D721Med (cell line): ENCODE data around the gene ANP32B.
"Not testable (repeated sequence)": the region's sequence is repeated elsewhere in the genome, so short reads cannot be mapped to it uniquely, and the experiment has no call there.

Source experiments
- DNase-seq: peaks from one replicate; pipeline ENCODE4 v3.0.0; 2011; ENCODE audit warnings: low spot score; ENCODE audit not compliant: insufficient read length
- FAIRE-seq: peaks from 2 replicates; lab custom pipeline; 2011; peaks lifted over from hg19 to GRCh38; lab: Jason Lieb, UNC
- CTCF ChIP-seq: IDR thresholded peaks from 2 replicates; pipeline ENCODE4 v1.5.1; 2012; ENCODE audit warnings: mild to moderate bottlenecking, control low read depth; ENCODE audit not compliant: insufficient read depth; ENCODE audit errors: missing control alignments

Gene ANP32B

GRCh38 chr9:97992219-97992618, 9.1 kb downstream of the ANP32B start:
- FAIRE-seq (no peak), DNase-seq (no peak)
- no peak for TF ChIP-seq CTCF

GRCh38 chr9:97993000-97993399, 9.9 kb downstream of the ANP32B start:
- FAIRE-seq (no peak), DNase-seq (no peak)
- TF ChIP-seq CTCF, result no peak

GRCh38 chr9:97994703-97995102, 11.6 kb downstream of the ANP32B start:
- no peak for TF ChIP-seq CTCF
- FAIRE-seq (no peak), DNase-seq (no peak)

- FAIRE-seq, DNase-seq: not testable (repeated sequence)
These were observed 13.5 kb downstream of the ANP32B start for GRCh38 chr9:97996676-97997075.

GRCh38 chr9:97997330-97998276, 14.5 kb downstream of the ANP32B start:
- DNase-seq, result no peak
- FAIRE-seq, result no peak
- TF ChIP-seq CTCF, result no peak

- no peak for TF ChIP-seq CTCF
- FAIRE-seq, result no peak
- no peak for DNase-seq
These were observed 19.7 kb downstream of the ANP32B start for GRCh38 chr9:98002808-98003207.

GRCh38 chr9:98006127-98006796, 23.1 kb downstream of the ANP32B start:
- FAIRE-seq (no peak), DNase-seq (no peak)
- no peak for TF ChIP-seq CTCF
